T-helper 2 cell (primary cell): Measurements from ENCODE around the gene ZDHHC6.
"Not testable (repeated sequence)": the region's sequence is repeated elsewhere in the genome, so short reads cannot be mapped to it uniquely, and the experiment has no call there.

ENCODE experiments used
- DNase-seq, 5 experiments: peaks; one replicate each; pipeline versions ENCODE4 v3.0.0 to v3.0.0-alpha.2; 2012 to 2022

The ZDHHC6 gene

GRCh38 chr10:112388548-112388947, 58.2 kb downstream of the ZDHHC6 start:
- no peak for DNase-seq

- not testable (repeated sequence) for DNase-seq
Observed at GRCh38 chr10:112388056-112388455, 58.7 kb downstream of the ZDHHC6 start.

GRCh38 chr10:112385201-112385600, 61.5 kb downstream of the ZDHHC6 start:
- DNase-seq, result no peak

GRCh38 chr10:112384141-112384540, 62.6 kb downstream of the ZDHHC6 start:
- DNase-seq, result no peak

GRCh38 chr10:112383325-112383724, 63.4 kb downstream of the ZDHHC6 start:
- DNase-seq, result no peak

GRCh38 chr10:112382515-112383235, 64.0 kb downstream of the ZDHHC6 start:
- DNase-seq, result no peak
